Prostate gland (tissue), 2 donors: ENCODE measurements around the gene SNX9. TPM values are rescaled to one million over a fixed set of nuclear protein-coding genes. Genes with fewer than 3 reads are reported as not detected.

Experiments
- DNase-seq: peaks from one replicate; pipeline ENCODE4 v3.0.0-alpha.2; 2019; ENCODE audit warnings: low spot score
- H3K27ac ChIP-seq, 2 donors: fragments of 200-600 bp; sonication (generic); 2 replicates each; pipeline ENCODE4 v1.5.1; 2017 to 2019
- H3K27me3 ChIP-seq: fragments of 200-600 bp; sonication (generic); replicated peaks from 2 replicates; pipeline ENCODE4 v1.5.1; 2019; ENCODE audit not compliant: insufficient read depth
- H3K36me3 ChIP-seq, 2 donors: fragments of 200-600 bp; sonication (generic); 1 replicate in 1 of 2; 2 replicates in 1 of 2; pipeline versions ENCODE4 v1.5.1 to v1.8.1; 2017 to 2019
- H3K4me1 ChIP-seq: fragments of 200-600 bp; sonication (generic); replicated peaks from 2 replicates; pipeline ENCODE4 v1.5.1; 2019
- H3K4me3 ChIP-seq, 2 donors: fragments of 200-600 bp; sonication (generic); 2 replicates each; pipeline ENCODE4 v1.5.1; 2017 to 2019
- H3K9me3 ChIP-seq: fragments of 200-600 bp; sonication (generic); 2 replicates; pipeline ENCODE4 v1.5.1; 2017
- CTCF ChIP-seq, 4 experiments: fragments of 200-600 bp in 2 of 4; fragments of 450-650 bp in 2 of 4; sonication (generic) in 2 of 4; IDR thresholded peaks; 1 replicate in 3 of 4; 2 replicates in 1 of 4; pipeline ENCODE4 v1.5.1; 2016 to 2019; ENCODE audit warnings: antibody characterized with exemption in 4 of 4, mild to moderate bottlenecking in 2 of 4, moderate library complexity in 2 of 4
- POLR2A ChIP-seq: fragments of 450-650 bp; IDR thresholded peaks from one replicate; pipeline ENCODE4 v1.6.1; 2016; ENCODE audit warnings: antibody characterized with exemption, mild to moderate bottlenecking
- POLR2AphosphoS5 ChIP-seq: sonication (generic); formaldehyde crosslinking; IDR thresholded peaks from one replicate; pipeline ENCODE4 v1.6.1; 2017; ENCODE audit warnings: antibody characterized with exemption
- WGBS: methylation state at CpG from one replicate; pipeline ENCODE4 v1.1.5; 2018; 5-methylcytosine and 5-hydroxymethylcytosine counted together
- intact Hi-C: fragments of 100-400 bp; cut with DNase I; formaldehyde crosslinking; loops from one replicate; pipeline ENCODE4 v1.14.2; 2022
- total RNA-seq, 2 donors: library from RNA; depleted of rRNA; stranded (reverse); fragments of >200 nt; gene quantifications; one replicate each; pipeline ENCODE4 v1.1.0, GENCODE V29; 2016

Gene SNX9
- total RNA-seq, 2 donors from 2014 or later: 39.2 to 40.6 TPM

GRCh38 chr6:157822245-157823000 is 623 bp upstream of the SNX9 start:
- TF ChIP-seq CTCF (IDR thresholded peaks at IDR 0.05) (no peak), POLR2A (no peak), POLR2AphosphoS5 (no peak)
- no peak for DNase-seq
- WGBS: 7% methylated on average over 50 of the region's 53 CpGs

GRCh38 chr6:157823528-157824370 is 703 bp downstream of the SNX9 start:
- peak in 2 of 4 experiments; percentile 15 to 19 for TF ChIP-seq CTCF (IDR thresholded peaks at IDR 0.05)
- TF ChIP-seq POLR2A: no peak
- peak; percentile 49 for TF ChIP-seq POLR2AphosphoS5
- no peaks in the 10 kb centered on the region for H3K4me1 ChIP-seq
- H3K27ac ChIP-seq: peak overlapping the region; percentile 95 to 98
- H3K36me3 ChIP-seq: no peaks in the 10 kb centered on the region
- peak; percentile 54 for DNase-seq
- under 1% methylated on average over 64 of the region's 74 CpGs for WGBS
- intact Hi-C loops: loop anchor here (5.0 kb wide), 2 partner anchors 441 to 506 kb away; partner anchors contain the start of gene ZDHHC14
- H3K4me3 ChIP-seq: peak overlapping the region; percentile 69 to 93
- no peaks in the 10 kb centered on the region for H3K9me3 ChIP-seq
- H3K27me3 ChIP-seq: no peaks in the 10 kb centered on the region

More at GRCh38 chr6:157822245-157823000, 623 bp upstream of the SNX9 start:
- Histone ChIP-seq H3K9me3 (no peaks in the 10 kb centered on the region), H3K27me3 (no peaks in the 10 kb centered on the region), H3K4me1 (no peaks in the 10 kb centered on the region), H3K36me3 (no peaks in the 10 kb centered on the region), H3K27ac (peak overlapping the region; percentile 95 to 98), H3K4me3 (peak overlapping the region; percentile 69 to 93)
- intact Hi-C loops: loop anchor here (5.0 kb wide), 2 partner anchors 440 to 505 kb away; partner anchors contain the start of gene ZDHHC14

GRCh38 chr6:157825243-157825904 is 2.3 kb downstream of the SNX9 start:
- H3K9me3 ChIP-seq: no peaks in the 10 kb centered on the region
- TF ChIP-seq POLR2A (no peak), POLR2AphosphoS5 (no peak), CTCF (IDR thresholded peaks at IDR 0.05) (no peak)
- intact Hi-C loops: no loop called here
- no peak overlapping the region for H3K4me3 ChIP-seq
- no peaks in the 10 kb centered on the region for H3K36me3 ChIP-seq
- 78% methylated on average over 10 of the region's 10 CpGs for WGBS
- no peaks in the 10 kb centered on the region for H3K4me1 ChIP-seq
- no peak for DNase-seq
- H3K27me3 ChIP-seq: no peaks in the 10 kb centered on the region
- H3K27ac ChIP-seq: peak overlapping the region; percentile 95 to 98

GRCh38 chr6:157830354-157831017 is 7.4 kb downstream of the SNX9 start:
- no peaks in the 10 kb centered on the region for H3K4me1 ChIP-seq

More at GRCh38 chr6:157830354-157831017, 7.4 kb downstream of the SNX9 start:
- TF ChIP-seq POLR2A (no peak), POLR2AphosphoS5 (no peak), CTCF (IDR thresholded peaks at IDR 0.05) (no peak)
- H3K36me3 ChIP-seq: no peaks in the 10 kb centered on the region
- no peak for DNase-seq
- H3K27me3 ChIP-seq: no peaks in the 10 kb centered on the region
- no peaks in the 10 kb centered on the region for H3K9me3 ChIP-seq
- no peak overlapping the region for H3K27ac ChIP-seq
- H3K4me3 ChIP-seq: no peak overlapping the region
- intact Hi-C loops: no loop called here
- 86% methylated on average over 6 of the region's 6 CpGs for WGBS
